Measurements from ENCODE around the gene CCDC93. TPM values are rescaled to one million over a fixed set of nuclear protein-coding genes. Genes with fewer than 3 reads are reported as not detected.

CCDC93 gene
- total RNA-seq, 1 experiment from 2014 or later: 9.0 TPM

- Histone ChIP-seq H3K27me3 (ENCODE audit: control insufficient read depth, insufficient read depth, low read length) (no peaks in the 10 kb centered on the region), H3K36me3 (replicated peaks; ENCODE audit: control insufficient read depth, insufficient read depth, low read length) (no peaks in the 10 kb centered on the region), H3K4me3 (ENCODE audit: insufficient read depth, low read depth, low read length) (no peak overlapping the region)
- no peak for DNase-seq
These were observed 125.0 kb downstream of the CCDC93 start for GRCh38 chr2:117888897-117889296.

- H3K27me3 ChIP-seq (ENCODE audit: control insufficient read depth, insufficient read depth, low read length): no peaks in the 10 kb centered on the region
- no peak overlapping the region for H3K4me3 ChIP-seq (ENCODE audit: insufficient read depth, low read depth, low read length)
These were observed 128.6 kb downstream of the CCDC93 start for GRCh38 chr2:117885308-117885707.

GRCh38 chr2:117879003-117879402 lies 134.9 kb downstream of the CCDC93 start:
- no peak for DNase-seq
- no peaks in the 10 kb centered on the region for H3K27me3 ChIP-seq (ENCODE audit: control insufficient read depth, insufficient read depth, low read length)
- no peak overlapping the region for H3K4me3 ChIP-seq (ENCODE audit: insufficient read depth, low read depth, low read length)
- H3K36me3 ChIP-seq (replicated peaks; ENCODE audit: control insufficient read depth, insufficient read depth, low read length): no peaks in the 10 kb centered on the region

More at GRCh38 chr2:117885308-117885707, 128.6 kb downstream of the CCDC93 start:
- no peak for DNase-seq
- H3K36me3 ChIP-seq (replicated peaks; ENCODE audit: control insufficient read depth, insufficient read depth, low read length): no peaks in the 10 kb centered on the region

- H3K27me3 ChIP-seq (ENCODE audit: control insufficient read depth, insufficient read depth, low read length): no peaks in the 10 kb centered on the region
- no peak for DNase-seq
- no peak overlapping the region for H3K4me3 ChIP-seq (ENCODE audit: insufficient read depth, low read depth, low read length)
- H3K36me3 ChIP-seq (replicated peaks; ENCODE audit: control insufficient read depth, insufficient read depth, low read length): no peaks in the 10 kb centered on the region
These were observed 138.1 kb downstream of the CCDC93 start for GRCh38 chr2:117875786-117876185.

Other genes starting within 250 kb of the CCDC93 start
- gene DDX18, start 199.4 kb downstream of the CCDC93 start, total RNA-seq (2014; rRNA removed; shearing (Covaris generic)): 74.3 and 91.3 TPM in 2 replicates
- gene INSIG2, start 74.4 kb upstream of the CCDC93 start, total RNA-seq (2014; rRNA removed; shearing (Covaris generic)): 4.6 and 7.3 TPM in 2 replicates